ENCODE results near the gene PDSS2. TPM values are rescaled to one million over a fixed set of nuclear protein-coding genes. Genes with fewer than 3 reads are reported as not detected.
"Not testable (repeated sequence)": the region's sequence is repeated elsewhere in the genome, so short reads cannot be mapped to it uniquely, and the experiment has no call there.

PDSS2 gene
- total and polyA plus RNA-seq, 4 donors: 6.6 to 19.8 (median 15.6) TPM

GRCh38 chr6:107293350-107293749 is 166.0 kb downstream of the PDSS2 start:
- Histone ChIP-seq H3K36me3 (ENCODE audit: control insufficient read depth in 4 of 4, insufficient read depth in 4 of 4, low read length in 4 of 4) (no peaks in the 10 kb centered on the region), H3K4me3 (no peak overlapping the region), H3K27me3 (ENCODE audit: control insufficient read depth in 3 of 3, insufficient read depth in 3 of 3, low read length in 2 of 3) (no peaks in the 10 kb centered on the region), H3K27ac (ENCODE audit: low read depth in 1 of 2, low read length in 1 of 2) (no peak overlapping the region), H3K9me3 (ENCODE audit: control insufficient read depth in 4 of 4, insufficient read depth in 3 of 4, low read length in 3 of 4) (no peaks in the 10 kb centered on the region), H3K4me1 (ENCODE audit: control insufficient read depth in 5 of 5, insufficient read depth in 5 of 5, low read length in 5 of 5) (peaks cover 0 to 5% (median 0%) of the 10 kb centered on the region in 5 donors), H3K9ac (ENCODE audit: insufficient read depth in 1 of 2, low read length in 2 of 2) (no peak overlapping the region)
- no peak for ATAC-seq (ENCODE audit: insufficient read depth, low FRiP score)
- no peak for DNase-seq
- WGBS, 2 donors: 91 to 92% methylated on average over 4 of the region's 4 CpGs
- no peak for TF ChIP-seq CTCF (IDR thresholded peaks at IDR 0.05; ENCODE audit: control extremely low read depth, extremely low read depth)

- Histone ChIP-seq H3K27ac (ENCODE audit: low read depth in 1 of 2, low read length in 1 of 2) (no peak overlapping the region), H3K27me3 (ENCODE audit: control insufficient read depth in 3 of 3, insufficient read depth in 3 of 3, low read length in 2 of 3) (no peaks in the 10 kb centered on the region), H3K36me3 (ENCODE audit: control insufficient read depth in 4 of 4, insufficient read depth in 4 of 4, low read length in 4 of 4) (no peaks in the 10 kb centered on the region), H3K9ac (ENCODE audit: insufficient read depth in 1 of 2, low read length in 2 of 2) (no peak overlapping the region), H3K9me3 (ENCODE audit: control insufficient read depth in 4 of 4, insufficient read depth in 3 of 4, low read length in 3 of 4) (no peaks in the 10 kb centered on the region), H3K4me1 (ENCODE audit: control insufficient read depth in 5 of 5, insufficient read depth in 5 of 5, low read length in 5 of 5) (peaks cover 0 to 5% (median 0%) of the 10 kb centered on the region in 5 donors), H3K4me3 (no peak overlapping the region)
- WGBS, 2 donors: 83 to 89% methylated on average over 6 of the region's 6 CpGs
- no peak for TF ChIP-seq CTCF (IDR thresholded peaks at IDR 0.05; ENCODE audit: control extremely low read depth, extremely low read depth)
- DNase-seq: peak in 1 of 3 donors; percentile 12
- no peak for ATAC-seq (ENCODE audit: insufficient read depth, low FRiP score)
Observed at GRCh38 chr6:107292715-107293271, 166.6 kb downstream of the PDSS2 start.

GRCh38 chr6:107290491-107290890 is 168.9 kb downstream of the PDSS2 start:
- Histone ChIP-seq H3K4me3 (no peak overlapping the region), H3K9ac (ENCODE audit: insufficient read depth in 1 of 2, low read length in 2 of 2) (no peak overlapping the region), H3K36me3 (ENCODE audit: control insufficient read depth in 4 of 4, insufficient read depth in 4 of 4, low read length in 4 of 4) (no peaks in the 10 kb centered on the region), H3K27ac (ENCODE audit: low read depth in 1 of 2, low read length in 1 of 2) (no peak overlapping the region), H3K4me1 (ENCODE audit: control insufficient read depth in 5 of 5, insufficient read depth in 5 of 5, low read length in 5 of 5) (peaks cover 0 to 5% (median 3%) of the 10 kb centered on the region in 5 donors), H3K27me3 (ENCODE audit: control insufficient read depth in 3 of 3, insufficient read depth in 3 of 3, low read length in 2 of 3) (no peaks in the 10 kb centered on the region), H3K9me3 (ENCODE audit: control insufficient read depth in 4 of 4, insufficient read depth in 3 of 4, low read length in 3 of 4) (no peaks in the 10 kb centered on the region)
- no peak for ATAC-seq (ENCODE audit: insufficient read depth, low FRiP score)
- no peak for TF ChIP-seq CTCF (IDR thresholded peaks at IDR 0.05; ENCODE audit: control extremely low read depth, extremely low read depth)
- DNase-seq: no peak
- WGBS, 2 donors: 86 to 92% methylated on average over 3 of the region's 3 CpGs

- not testable (repeated sequence) for H3K27ac ChIP-seq (ENCODE audit: low read depth in 1 of 2, low read length in 1 of 2); H3K27me3 ChIP-seq (ENCODE audit: control insufficient read depth in 3 of 3, insufficient read depth in 3 of 3, low read length in 2 of 3); H3K4me3 ChIP-seq; DNase-seq; H3K36me3 ChIP-seq (ENCODE audit: control insufficient read depth in 4 of 4, insufficient read depth in 4 of 4, low read length in 4 of 4); H3K9ac ChIP-seq (ENCODE audit: insufficient read depth in 1 of 2, low read length in 2 of 2); ATAC-seq (ENCODE audit: insufficient read depth, low FRiP score); H3K9me3 ChIP-seq (ENCODE audit: control insufficient read depth in 4 of 4, insufficient read depth in 3 of 4, low read length in 3 of 4); H3K4me1 ChIP-seq (ENCODE audit: control insufficient read depth in 5 of 5, insufficient read depth in 5 of 5, low read length in 5 of 5)
- WGBS, 2 donors: 98% methylated on average over 9 of the region's 9 CpGs
Observed at GRCh38 chr6:107289258-107289657, 170.1 kb downstream of the PDSS2 start.

- WGBS, 2 donors: 94 to 95% methylated on average over 6 of the region's 6 CpGs
- H3K9ac ChIP-seq (ENCODE audit: insufficient read depth in 1 of 2, low read length in 2 of 2); H3K27ac ChIP-seq (ENCODE audit: low read depth in 1 of 2, low read length in 1 of 2); DNase-seq; H3K9me3 ChIP-seq (ENCODE audit: control insufficient read depth in 4 of 4, insufficient read depth in 3 of 4, low read length in 3 of 4); H3K27me3 ChIP-seq (ENCODE audit: control insufficient read depth in 3 of 3, insufficient read depth in 3 of 3, low read length in 2 of 3); H3K4me3 ChIP-seq; H3K36me3 ChIP-seq (ENCODE audit: control insufficient read depth in 4 of 4, insufficient read depth in 4 of 4, low read length in 4 of 4); H3K4me1 ChIP-seq (ENCODE audit: control insufficient read depth in 5 of 5, insufficient read depth in 5 of 5, low read length in 5 of 5); ATAC-seq (ENCODE audit: insufficient read depth, low FRiP score): not testable (repeated sequence)
Observed at GRCh38 chr6:107285683-107286082, 173.7 kb downstream of the PDSS2 start.

Data from lung (tissue), 12 donors.